ENCODE results near the gene RFTN2.

The RFTN2 gene

GRCh38 chr2:197614532-197614931 lies 60.9 kb downstream of the RFTN2 start:
- no peak overlapping the region for H3K4me3 ChIP-seq (ENCODE audit: low read depth, low read length)
- TF ChIP-seq, protein P1, sequence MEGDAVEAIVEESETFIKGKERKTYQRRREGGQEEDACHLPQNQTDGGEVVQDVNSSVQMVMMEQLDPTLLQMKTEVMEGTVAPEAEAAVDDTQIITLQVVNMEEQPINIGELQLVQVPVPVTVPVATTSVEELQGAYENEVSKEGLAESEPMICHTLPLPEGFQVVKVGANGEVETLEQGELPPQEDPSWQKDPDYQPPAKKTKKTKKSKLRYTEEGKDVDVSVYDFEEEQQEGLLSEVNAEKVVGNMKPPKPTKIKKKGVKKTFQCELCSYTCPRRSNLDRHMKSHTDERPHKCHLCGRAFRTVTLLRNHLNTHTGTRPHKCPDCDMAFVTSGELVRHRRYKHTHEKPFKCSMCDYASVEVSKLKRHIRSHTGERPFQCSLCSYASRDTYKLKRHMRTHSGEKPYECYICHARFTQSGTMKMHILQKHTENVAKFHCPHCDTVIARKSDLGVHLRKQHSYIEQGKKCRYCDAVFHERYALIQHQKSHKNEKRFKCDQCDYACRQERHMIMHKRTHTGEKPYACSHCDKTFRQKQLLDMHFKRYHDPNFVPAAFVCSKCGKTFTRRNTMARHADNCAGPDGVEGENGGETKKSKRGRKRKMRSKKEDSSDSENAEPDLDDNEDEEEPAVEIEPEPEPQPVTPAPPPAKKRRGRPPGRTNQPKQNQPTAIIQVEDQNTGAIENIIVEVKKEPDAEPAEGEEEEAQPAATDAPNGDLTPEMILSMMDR (IDR thresholded peaks at IDR 0.05; ENCODE audit: borderline replicate concordance, insufficient read depth, low read depth, low read length), result no peak

GRCh38 chr2:197613509-197613987 lies 61.8 kb downstream of the RFTN2 start:
- TF ChIP-seq, protein P1 (IDR thresholded peaks at IDR 0.05; ENCODE audit: borderline replicate concordance, insufficient read depth, low read depth, low read length), result no peak
- no peak overlapping the region for H3K4me3 ChIP-seq (ENCODE audit: low read depth, low read length)

DNA sequence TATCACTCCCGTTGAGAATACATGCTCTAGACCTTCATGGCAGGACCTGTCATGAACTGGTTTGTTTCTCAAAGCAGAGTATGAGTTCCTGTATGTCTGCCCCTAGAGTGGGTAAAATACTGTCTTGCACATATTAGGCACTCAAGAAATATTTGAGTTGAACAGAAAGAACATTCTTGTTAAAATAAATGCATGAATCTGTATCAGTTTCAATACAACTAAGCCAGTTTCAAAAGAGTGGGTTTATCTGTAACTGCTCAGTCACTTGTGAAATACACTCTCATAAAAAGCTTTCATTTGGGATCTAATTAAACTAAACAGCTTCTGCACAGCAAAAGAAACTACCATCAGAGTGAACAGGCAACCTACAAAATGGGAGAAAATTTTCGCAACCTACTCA lies 69.2 kb downstream of the RFTN2 start:
- TF ChIP-seq, protein P1 (IDR thresholded peaks at IDR 0.05; ENCODE audit: borderline replicate concordance, insufficient read depth, low read depth, low read length), result no peak
- H3K4me3 ChIP-seq (ENCODE audit: low read depth, low read length), result no peak overlapping the region

DNA sequence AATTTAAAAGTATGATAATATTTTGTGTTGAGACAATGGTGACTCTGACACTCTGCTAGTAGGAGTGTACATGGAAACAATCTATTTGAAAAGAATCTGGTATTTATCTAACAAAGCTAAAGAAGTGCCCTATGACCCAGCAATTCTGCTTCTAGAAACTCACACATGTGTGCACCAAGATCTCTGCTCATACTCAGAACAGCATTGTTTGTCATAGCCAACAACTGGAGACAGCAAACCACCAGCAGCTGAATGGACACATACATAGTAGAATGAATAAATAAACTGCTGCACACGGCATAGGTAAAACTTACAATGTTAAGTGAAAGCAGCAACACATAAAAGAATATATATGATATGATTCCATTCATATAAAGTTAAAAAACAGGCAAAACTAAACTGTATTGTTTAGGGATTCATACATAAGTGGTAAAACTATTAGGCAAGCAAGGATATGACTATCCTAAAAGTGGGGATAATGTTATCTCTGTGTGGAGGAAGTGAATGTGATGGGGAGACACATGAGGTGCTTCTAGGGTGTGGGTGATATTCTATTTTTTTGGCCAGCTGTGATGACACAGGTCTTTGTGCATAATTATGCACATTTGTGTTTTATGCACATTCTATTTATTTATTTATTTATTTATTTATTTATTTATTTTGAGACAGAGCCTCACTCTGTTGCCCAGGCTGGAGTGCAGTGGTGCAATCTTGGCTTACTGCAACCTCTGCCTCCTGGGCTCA lies 71.1 kb downstream of the RFTN2 start:
- no peak overlapping the region for H3K4me3 ChIP-seq (ENCODE audit: low read depth, low read length)
- TF ChIP-seq, protein P1 (IDR thresholded peaks at IDR 0.05; ENCODE audit: borderline replicate concordance, insufficient read depth, low read depth, low read length), result no peak

GRCh38 chr2:197601726-197602125 lies 73.7 kb downstream of the RFTN2 start:
- no peak overlapping the region for H3K4me3 ChIP-seq (ENCODE audit: low read depth, low read length)
- TF ChIP-seq, protein P1 (IDR thresholded peaks at IDR 0.05; ENCODE audit: borderline replicate concordance, insufficient read depth, low read depth, low read length), result no peak

- TF ChIP-seq, protein P1 (IDR thresholded peaks at IDR 0.05; ENCODE audit: borderline replicate concordance, insufficient read depth, low read depth, low read length), result no peak
- H3K4me3 ChIP-seq (ENCODE audit: low read depth, low read length), result no peak overlapping the region
Observed at GRCh38 chr2:197600306-197600705, 75.1 kb downstream of the RFTN2 start.

Data from GM12875 (cell line).